RWPE1 (cell line): ENCODE measurements around the gene SMARCA4.
A peak's percentile ranks its signal among the peaks of the same experiment; 100 is the strongest.

Experiments
- CTCF ChIA-PET: fragments of 350-600 bp; sonication (Branson Sonifier 250); formaldehyde crosslinking; extraction: SDS; loops from one replicate; lab custom pipeline; 2021; lab: Yijun Ruan, JAX
- POLR2A ChIA-PET: fragments of 400-600 bp; formaldehyde crosslinking; extraction: SDS; loops from one replicate; lab custom pipeline; 2020; ENCODE audit warnings: antibody characterized with exemption; ENCODE audit not compliant: low non-redundant PET; lab: Yijun Ruan, JAX
- DNase-seq: peaks from one replicate; pipeline ENCODE4 v3.0.0; 2012; ENCODE audit warnings: low spot score
- H3K27ac ChIP-seq: fragments of 450-650 bp; 2 replicates; pipeline ENCODE4 v1.5.1; 2017
- CTCF ChIP-seq: fragments of 450-650 bp; conservative IDR thresholded peaks from 2 replicates; pipeline ENCODE4 v1.5.1; 2017; ENCODE audit warnings: low read depth, mild to moderate bottlenecking

Gene SMARCA4

GRCh38 chr19:11111771-11112144 lies 150.9 kb downstream of the SMARCA4 start:
- peak overlapping the region; percentile 80 for H3K27ac ChIP-seq
- TF ChIP-seq CTCF, result no peak
- CTCF ChIA-PET, result interaction anchor here (0.6 kb wide), 1 partner anchor 25 kb away, joined by 4 read pairs; no protein-coding TSS in a partner anchor
- POLR2A ChIA-PET, result interaction anchor here (0.6 kb wide), 1 partner anchor 76 kb away, joined by 4 read pairs; no protein-coding TSS in a partner anchor
- no peak for DNase-seq
